ENCODE measurements around the gene MAP2K5.

The MAP2K5 gene

GRCh38 chr15:67784856-67785430 is 242.4 kb downstream of the MAP2K5 start:
- H2BK5ac ChIP-seq (ENCODE audit: low read length): no peak overlapping the region
- no CpG with 5 or more reads among the region's 12 CpGs for WGBS, 2 donors (ENCODE audit: extremely low coverage in 2 of 2, insufficient read length in 2 of 2, insufficient replicate concordance in 1 of 2)
- no peak overlapping the region for H2BK12ac ChIP-seq (ENCODE audit: low read length)
- H3K4me2 ChIP-seq (ENCODE audit: insufficient read depth, low read length, poor library complexity, severe bottlenecking): no peak overlapping the region
- H2AK5ac ChIP-seq (ENCODE audit: low read depth, low read length): no peak overlapping the region
- no peaks in the 10 kb centered on the region for H3K27me3 ChIP-seq (ENCODE audit: control insufficient read depth in 3 of 3, insufficient read depth in 3 of 3, low read depth in 1 of 3, low read length in 3 of 3)
- DNase-seq (ENCODE audit: low spot score): no peak
- no peak overlapping the region for H3K14ac ChIP-seq (ENCODE audit: low read length)
- H2BK15ac ChIP-seq (ENCODE audit: low read length): no peak overlapping the region
- H3K36me3 ChIP-seq (replicated peaks in 1 of 2; ENCODE audit: control insufficient read depth in 2 of 2, insufficient read depth in 2 of 2, low read length in 2 of 2): no peaks in the 10 kb centered on the region
- no peaks in the 10 kb centered on the region for H3K9me3 ChIP-seq (replicated peaks in 1 of 2; ENCODE audit: control insufficient read depth in 2 of 2, insufficient read depth in 1 of 2, low read depth in 1 of 2, low read length in 2 of 2)
- H3K4ac ChIP-seq (ENCODE audit: low read length): no peak overlapping the region
- no peak overlapping the region for H3K23ac ChIP-seq (ENCODE audit: low read depth, low read length, poor library complexity)
- H4K91ac ChIP-seq (ENCODE audit: low read depth, low read length, poor library complexity): peak overlapping the region; percentile 19
- H3K79me1 ChIP-seq (ENCODE audit: low read depth, low read length): peaks cover 2% of the 10 kb centered on the region
- no peak overlapping the region for H3K27ac ChIP-seq (replicated peaks; ENCODE audit: low read length)
- no peak overlapping the region for H3K4me3 ChIP-seq (ENCODE audit: low read length in 2 of 2)
- no peak overlapping the region for H2AFZ ChIP-seq (ENCODE audit: low read length)
- no peak overlapping the region for H3K18ac ChIP-seq (ENCODE audit: low read length)
- H3K4me1 ChIP-seq (ENCODE audit: control insufficient read depth in 2 of 2, insufficient read depth in 1 of 2, low read depth in 1 of 2, low read length in 2 of 2): peaks cover 18 to 30% of the 10 kb centered on the region in 2 donors
- H4K8ac ChIP-seq (ENCODE audit: low read depth, low read length): no peak overlapping the region
- no peak overlapping the region for H3K9ac ChIP-seq (ENCODE audit: low read depth, low read length, poor library complexity)
- H2BK120ac ChIP-seq (ENCODE audit: low read depth, low read length): no peak overlapping the region

GRCh38 chr15:67785431-67785830 is 242.9 kb downstream of the MAP2K5 start:
- no peak overlapping the region for H2BK12ac ChIP-seq (ENCODE audit: low read length)
- H2BK15ac ChIP-seq (ENCODE audit: low read length): no peak overlapping the region
- WGBS, 2 donors (ENCODE audit: extremely low coverage in 2 of 2, insufficient read length in 2 of 2, insufficient replicate concordance in 1 of 2): no CpG with 5 or more reads among the region's 5 CpGs
- no peak overlapping the region for H3K27ac ChIP-seq (replicated peaks; ENCODE audit: low read length)
- peaks cover 18 to 30% of the 10 kb centered on the region in 2 donors for H3K4me1 ChIP-seq (ENCODE audit: control insufficient read depth in 2 of 2, insufficient read depth in 1 of 2, low read depth in 1 of 2, low read length in 2 of 2)
- no peak overlapping the region for H3K4me2 ChIP-seq (ENCODE audit: insufficient read depth, low read length, poor library complexity, severe bottlenecking)
- no peaks in the 10 kb centered on the region for H3K36me3 ChIP-seq (replicated peaks in 1 of 2; ENCODE audit: control insufficient read depth in 2 of 2, insufficient read depth in 2 of 2, low read length in 2 of 2)
- no peak overlapping the region for H2BK5ac ChIP-seq (ENCODE audit: low read length)
- no peak overlapping the region for H2AFZ ChIP-seq (ENCODE audit: low read length)
- H3K23ac ChIP-seq (ENCODE audit: low read depth, low read length, poor library complexity): no peak overlapping the region
- H3K79me1 ChIP-seq (ENCODE audit: low read depth, low read length): peaks cover 2% of the 10 kb centered on the region
- no peak overlapping the region for H4K8ac ChIP-seq (ENCODE audit: low read depth, low read length)
- DNase-seq (ENCODE audit: low spot score): no peak
- H3K4ac ChIP-seq (ENCODE audit: low read length): no peak overlapping the region
- no peak overlapping the region for H3K14ac ChIP-seq (ENCODE audit: low read length)
- H3K9me3 ChIP-seq (replicated peaks in 1 of 2; ENCODE audit: control insufficient read depth in 2 of 2, insufficient read depth in 1 of 2, low read depth in 1 of 2, low read length in 2 of 2): no peaks in the 10 kb centered on the region
- H2BK120ac ChIP-seq (ENCODE audit: low read depth, low read length): no peak overlapping the region
- no peak overlapping the region for H3K4me3 ChIP-seq (ENCODE audit: low read length in 2 of 2)
- no peaks in the 10 kb centered on the region for H3K27me3 ChIP-seq (ENCODE audit: control insufficient read depth in 3 of 3, insufficient read depth in 3 of 3, low read depth in 1 of 3, low read length in 3 of 3)
- no peak overlapping the region for H3K9ac ChIP-seq (ENCODE audit: low read depth, low read length, poor library complexity)
- peak overlapping the region; percentile 19 for H4K91ac ChIP-seq (ENCODE audit: low read depth, low read length, poor library complexity)
- H3K18ac ChIP-seq (ENCODE audit: low read length): peak overlapping the region; percentile 51
- no peak overlapping the region for H2AK5ac ChIP-seq (ENCODE audit: low read depth, low read length)

GRCh38 chr15:67786646-67787045 is 244.1 kb downstream of the MAP2K5 start:
- Histone ChIP-seq H3K23ac (ENCODE audit: low read depth, low read length, poor library complexity) (no peak overlapping the region), H3K4me2 (ENCODE audit: insufficient read depth, low read length, poor library complexity, severe bottlenecking) (no peak overlapping the region), H4K8ac (ENCODE audit: low read depth, low read length) (no peak overlapping the region), H3K27ac (replicated peaks; ENCODE audit: low read length) (no peak overlapping the region), H2BK5ac (ENCODE audit: low read length) (no peak overlapping the region), H3K9me3 (replicated peaks in 1 of 2; ENCODE audit: control insufficient read depth in 2 of 2, insufficient read depth in 1 of 2, low read depth in 1 of 2, low read length in 2 of 2) (no peaks in the 10 kb centered on the region), H3K9ac (ENCODE audit: low read depth, low read length, poor library complexity) (no peak overlapping the region), H3K4me3 (ENCODE audit: low read length in 2 of 2) (no peak overlapping the region), H3K27me3 (ENCODE audit: control insufficient read depth in 3 of 3, insufficient read depth in 3 of 3, low read depth in 1 of 3, low read length in 3 of 3) (no peaks in the 10 kb centered on the region), H3K4ac (ENCODE audit: low read length) (no peak overlapping the region), H2BK15ac (ENCODE audit: low read length) (no peak overlapping the region), H2AK5ac (ENCODE audit: low read depth, low read length) (no peak overlapping the region), H2BK120ac (ENCODE audit: low read depth, low read length) (no peak overlapping the region), H4K91ac (ENCODE audit: low read depth, low read length, poor library complexity) (peak overlapping the region; percentile 11), H3K36me3 (replicated peaks in 1 of 2; ENCODE audit: control insufficient read depth in 2 of 2, insufficient read depth in 2 of 2, low read length in 2 of 2) (no peaks in the 10 kb centered on the region), H3K79me1 (ENCODE audit: low read depth, low read length) (peaks cover 2% of the 10 kb centered on the region), H2BK12ac (ENCODE audit: low read length) (no peak overlapping the region), H2AFZ (ENCODE audit: low read length) (no peak overlapping the region), H3K18ac (ENCODE audit: low read length) (peak overlapping the region; percentile 20), H3K4me1 (ENCODE audit: control insufficient read depth in 2 of 2, insufficient read depth in 1 of 2, low read depth in 1 of 2, low read length in 2 of 2) (peaks cover 17 to 21% of the 10 kb centered on the region in 2 donors), H3K14ac (ENCODE audit: low read length) (no peak overlapping the region)
- no peak for DNase-seq (ENCODE audit: low spot score)
- WGBS, 2 donors (ENCODE audit: extremely low coverage in 2 of 2, insufficient read length in 2 of 2, insufficient replicate concordance in 1 of 2): no CpG with 5 or more reads among the region's 4 CpGs

- Histone ChIP-seq H3K36me3 (replicated peaks in 1 of 2; ENCODE audit: control insufficient read depth in 2 of 2, insufficient read depth in 2 of 2, low read length in 2 of 2) (no peaks in the 10 kb centered on the region), H2BK120ac (ENCODE audit: low read depth, low read length) (no peak overlapping the region), H4K91ac (ENCODE audit: low read depth, low read length, poor library complexity) (no peak overlapping the region), H3K27me3 (ENCODE audit: control insufficient read depth in 3 of 3, insufficient read depth in 3 of 3, low read depth in 1 of 3, low read length in 3 of 3) (no peaks in the 10 kb centered on the region), H2BK5ac (ENCODE audit: low read length) (no peak overlapping the region), H2BK15ac (ENCODE audit: low read length) (no peak overlapping the region), H3K9me3 (replicated peaks in 1 of 2; ENCODE audit: control insufficient read depth in 2 of 2, insufficient read depth in 1 of 2, low read depth in 1 of 2, low read length in 2 of 2) (no peaks in the 10 kb centered on the region), H3K23ac (ENCODE audit: low read depth, low read length, poor library complexity) (no peak overlapping the region), H3K79me1 (ENCODE audit: low read depth, low read length) (no peaks in the 10 kb centered on the region), H4K8ac (ENCODE audit: low read depth, low read length) (no peak overlapping the region), H3K18ac (ENCODE audit: low read length) (no peak overlapping the region), H3K14ac (ENCODE audit: low read length) (no peak overlapping the region), H2AFZ (ENCODE audit: low read length) (no peak overlapping the region), H3K4me1 (ENCODE audit: control insufficient read depth in 2 of 2, insufficient read depth in 1 of 2, low read depth in 1 of 2, low read length in 2 of 2) (peaks cover 4 to 9% of the 10 kb centered on the region in 2 donors), H2BK12ac (ENCODE audit: low read length) (no peak overlapping the region), H3K4ac (ENCODE audit: low read length) (no peak overlapping the region), H3K27ac (replicated peaks; ENCODE audit: low read length) (no peak overlapping the region), H2AK5ac (ENCODE audit: low read depth, low read length) (no peak overlapping the region), H3K4me3 (ENCODE audit: low read length in 2 of 2) (no peak overlapping the region), H3K9ac (ENCODE audit: low read depth, low read length, poor library complexity) (no peak overlapping the region), H3K4me2 (ENCODE audit: insufficient read depth, low read length, poor library complexity, severe bottlenecking) (no peak overlapping the region)
- DNase-seq (ENCODE audit: low spot score): no peak
Measured at GRCh38 chr15:67788986-67789385, 246.5 kb downstream of the MAP2K5 start.

All from neuronal stem cell (in vitro differentiated cells).